HG03520 (cell line): ENCODE measurements around the gene LCN10.
"Not testable (repeated sequence)": the region's sequence is repeated elsewhere in the genome, so short reads cannot be mapped to it uniquely, and the experiment has no call there.

ENCODE experiments used
- ATAC-seq: cut with Tn5 transposase; IDR thresholded peaks from one replicate; pipeline ENCODE4 v1.9.1; 2021; ENCODE audit warnings: mild to moderate bottlenecking, moderate library complexity; ENCODE audit not compliant: unreplicated experiment

The LCN10 gene

GRCh38 chr9:136721339-136722092, 21.2 kb downstream of the LCN10 start:
- ATAC-seq = no peak

GRCh38 chr9:136720898-136721338, 21.8 kb downstream of the LCN10 start:
- ATAC-seq = no peak

GRCh38 chr9:136720251-136720897, 22.4 kb downstream of the LCN10 start:
- no peak for ATAC-seq

GRCh38 chr9:136719195-136719880, 23.4 kb downstream of the LCN10 start:
- no peak for ATAC-seq

GRCh38 chr9:136718345-136719194, 24.2 kb downstream of the LCN10 start:
- ATAC-seq = no peak

- no peak for ATAC-seq
These were observed 25.3 kb downstream of the LCN10 start for GRCh38 chr9:136717399-136717798.

- ATAC-seq = no peak
These were observed 27.9 kb downstream of the LCN10 start for GRCh38 chr9:136714893-136715274.

- no peak for ATAC-seq
These were observed 28.4 kb downstream of the LCN10 start for GRCh38 chr9:136714096-136714892.

GRCh38 chr9:136713550-136713949, 29.2 kb downstream of the LCN10 start:
- ATAC-seq = no peak

- ATAC-seq = no peak
These were observed 29.8 kb downstream of the LCN10 start for GRCh38 chr9:136712690-136713544.

- ATAC-seq = no peak
These were observed 30.7 kb downstream of the LCN10 start, which contains the start of gene DIPK1B for GRCh38 chr9:136711751-136712689. DIPK1B (plus strand) TSS chr9:136712572; CDS start chr9:136712666, 94 bp downstream.

GRCh38 chr9:136711219-136711648, 31.5 kb downstream of the LCN10 start:
- ATAC-seq = not testable (repeated sequence)

GRCh38 chr9:136710543-136710942, 32.2 kb downstream of the LCN10 start:
- ATAC-seq = no peak

- ATAC-seq = no peak
These were observed 33.2 kb downstream of the LCN10 start for GRCh38 chr9:136709454-136710109.

- no peak for ATAC-seq
These were observed 34.8 kb downstream of the LCN10 start for GRCh38 chr9:136707849-136708517.

GRCh38 chr9:136707011-136707410, 35.7 kb downstream of the LCN10 start:
- ATAC-seq = no peak

GRCh38 chr9:136705564-136705963, 37.2 kb downstream of the LCN10 start:
- ATAC-seq = no peak
